Sigmoid colon (tissue), 4 donors: ENCODE data around the gene BANP.
"Not testable (repeated sequence)": the region's sequence is repeated elsewhere in the genome, so short reads cannot be mapped to it uniquely, and the experiment has no call there.

Experiments
- CTCF ChIP-seq, 4 experiments: fragments of 450-650 bp in 3 of 4; fragments of 200-600 bp in 1 of 4; IDR thresholded peaks; one replicate each; pipeline ENCODE4 v1.5.1; 2016 to 2019; ENCODE audit warnings: antibody characterized with exemption in 4 of 4, mild to moderate bottlenecking in 3 of 4, moderate library complexity in 2 of 4
- EP300 ChIP-seq, 4 donors: sonication (generic); formaldehyde crosslinking; IDR thresholded peaks; one replicate each; pipeline ENCODE4 v1.6.1; 2017; ENCODE audit warnings: antibody characterized with exemption in 4 of 4
- POLR2A ChIP-seq, 2 donors: fragments of 450-650 bp; IDR thresholded peaks; one replicate each; pipeline ENCODE4 v1.6.1; 2016; ENCODE audit warnings: antibody characterized with exemption in 2 of 2, mild to moderate bottlenecking in 2 of 2, moderate library complexity in 2 of 2
- POLR2AphosphoS5 ChIP-seq, 4 donors: sonication (generic); formaldehyde crosslinking; IDR thresholded peaks; one replicate each; pipeline ENCODE4 v1.6.1; 2017; ENCODE audit warnings: antibody characterized with exemption in 4 of 4

DNA sequence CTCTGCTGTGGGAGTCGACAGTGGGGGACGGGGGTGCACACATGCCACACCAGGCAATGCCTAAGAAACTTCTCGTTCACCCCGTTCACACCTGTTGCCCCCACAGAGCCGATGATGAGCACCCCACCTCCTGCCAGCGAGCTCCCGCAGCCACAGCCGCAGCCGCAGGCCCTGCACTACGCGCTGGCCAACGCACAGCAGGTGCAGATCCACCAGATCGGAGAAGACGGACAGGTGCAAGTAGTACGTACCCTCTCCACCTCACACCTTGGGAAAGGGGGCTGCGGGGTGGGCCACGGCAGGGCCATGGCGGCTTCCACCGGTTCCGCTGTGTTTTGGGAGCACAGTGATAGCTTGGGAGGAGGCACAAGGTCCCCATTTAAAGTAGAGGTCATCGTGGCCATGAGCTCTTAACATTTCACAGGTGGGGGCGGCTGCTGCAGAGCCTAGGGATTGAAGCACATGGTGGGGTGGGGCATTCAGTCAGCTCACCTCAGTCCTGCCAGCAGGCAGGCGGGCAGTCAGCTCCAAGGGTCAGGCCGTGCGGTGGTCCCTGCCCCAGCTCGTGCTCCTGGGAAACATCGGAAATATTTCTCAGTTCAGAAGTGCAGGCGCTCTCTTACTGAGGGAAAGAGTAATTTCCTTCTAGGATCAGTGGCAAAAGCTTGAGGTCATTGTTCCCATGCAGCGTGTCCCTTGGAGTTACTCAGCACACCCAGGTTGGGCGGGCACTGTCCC lies 81.9 kb downstream of the BANP start:
- not testable (repeated sequence) for TF ChIP-seq CTCF, POLR2A, EP300, POLR2AphosphoS5 (IDR thresholded peaks at IDR 0.05)
